Calu3 (cell line): Measurements from ENCODE around the gene CPNE6. TPM values are rescaled to one million over a fixed set of nuclear protein-coding genes. Genes with fewer than 3 reads are reported as not detected.

Source experiments
- BruUV-seq: library from RNA; stranded (reverse); fragments of 400-500 nt; replicated peaks from 2 replicates; lab custom pipeline; 2021; lab: Mats Ljungman, UMichigan
- CTCF ChIA-PET: fragments of 300-600 bp; sonication (Branson Sonifier 250); formaldehyde crosslinking; loops from one replicate; lab custom pipeline; 2022; ENCODE audit warnings: antibody characterized with exemption; lab: Charles Lee
- DNase-seq: peaks from one replicate; pipeline ENCODE4 v3.0.0; 2022
- H3K27ac Mint-ChIP-seq: one replicate; pipeline ENCODE4 v1.8.0; 2022; ENCODE audit warnings: mixed read lengths; ENCODE audit not compliant: unreplicated experiment
- H3K27me3 Mint-ChIP-seq: one replicate; pipeline ENCODE4 v1.8.0; 2022; ENCODE audit warnings: mixed read lengths; ENCODE audit not compliant: unreplicated experiment
- H3K36me3 Mint-ChIP-seq: one replicate; pipeline ENCODE4 v1.8.0; 2022; ENCODE audit warnings: mild to moderate bottlenecking, moderate library complexity, mixed read lengths; ENCODE audit not compliant: insufficient read depth, unreplicated experiment
- H3K4me1 Mint-ChIP-seq: one replicate; pipeline ENCODE4 v1.8.0; 2022; ENCODE audit warnings: mild to moderate bottlenecking, low read depth, mixed read lengths; ENCODE audit not compliant: unreplicated experiment
- H3K4me3 Mint-ChIP-seq: one replicate; pipeline ENCODE4 v1.8.0; 2022; ENCODE audit warnings: mild to moderate bottlenecking, low read depth, moderate library complexity, mixed read lengths; ENCODE audit not compliant: unreplicated experiment
- H3K9me3 Mint-ChIP-seq: one replicate; pipeline ENCODE4 v1.8.0; 2022; ENCODE audit warnings: low read depth, mixed read lengths; ENCODE audit not compliant: unreplicated experiment
- intact Hi-C: fragments of 100-400 bp; cut with micrococcal nuclease; formaldehyde crosslinking; loops from one replicate; pipeline ENCODE4 v1.10.0; 2022; ENCODE audit not compliant: unreplicated experiment
- total RNA-seq: library from RNA; stranded (reverse); gene quantifications from 2 replicates; pipeline ENCODE4 v1.2.3, GENCODE V29; 2022
- TF ChIP-seq, protein P1 (sequence below): fragments of 200-600 bp; IDR thresholded peaks from one replicate; pipeline ENCODE4 v1.8.0; 2022; ENCODE audit warnings: antibody characterized with exemption; ENCODE audit not compliant: unreplicated experiment

CPNE6 gene
- total RNA-seq, 1 experiment from 2014 or later = not detected

DNA sequence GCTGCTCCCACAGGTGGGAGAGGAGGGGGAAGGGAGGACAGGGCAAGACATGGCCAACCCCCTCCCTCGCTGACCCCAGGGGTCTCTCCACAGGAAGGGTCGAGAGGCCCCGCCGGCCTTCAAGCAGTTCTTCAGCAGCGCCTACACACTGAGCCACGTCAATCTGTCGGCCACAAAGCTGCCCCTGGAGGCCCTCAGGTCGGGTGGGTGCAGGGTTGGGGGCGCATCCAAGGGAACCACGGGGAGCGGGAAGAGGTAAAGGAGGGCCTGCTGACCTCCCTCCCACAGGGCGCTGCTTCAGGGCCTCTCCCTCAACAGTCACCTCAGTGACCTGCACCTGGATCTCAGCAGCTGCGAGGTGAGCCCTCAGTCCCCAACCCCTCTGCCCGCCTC lies 13.5 kb upstream of the CPNE6 start:
- intact Hi-C loops = loop anchor here (1.0 kb wide), 2 partner anchors 32 to 50 kb away; no protein-coding TSS in a partner anchor
- no TSS peak for BruUV-seq
- CTCF ChIA-PET = interaction anchor here (0.9 to 4.0 kb wide), 5 partner anchors 35 to 103 kb away, joined by 3 to 68 read pairs (median 12); partner anchors contain the start of genes DCAF11, IRF9, NRL and PCK2
- peaks cover 8% of the 10 kb centered on the region for H3K36me3 Mint-ChIP-seq
- H3K4me3 Mint-ChIP-seq = no peak overlapping the region
- no peak for DNase-seq
- peaks cover 68% of the 10 kb centered on the region for H3K27me3 Mint-ChIP-seq
- H3K4me1 Mint-ChIP-seq = peaks cover 8% of the 10 kb centered on the region
- H3K27ac Mint-ChIP-seq = no peak overlapping the region
- TF ChIP-seq, protein P1, sequence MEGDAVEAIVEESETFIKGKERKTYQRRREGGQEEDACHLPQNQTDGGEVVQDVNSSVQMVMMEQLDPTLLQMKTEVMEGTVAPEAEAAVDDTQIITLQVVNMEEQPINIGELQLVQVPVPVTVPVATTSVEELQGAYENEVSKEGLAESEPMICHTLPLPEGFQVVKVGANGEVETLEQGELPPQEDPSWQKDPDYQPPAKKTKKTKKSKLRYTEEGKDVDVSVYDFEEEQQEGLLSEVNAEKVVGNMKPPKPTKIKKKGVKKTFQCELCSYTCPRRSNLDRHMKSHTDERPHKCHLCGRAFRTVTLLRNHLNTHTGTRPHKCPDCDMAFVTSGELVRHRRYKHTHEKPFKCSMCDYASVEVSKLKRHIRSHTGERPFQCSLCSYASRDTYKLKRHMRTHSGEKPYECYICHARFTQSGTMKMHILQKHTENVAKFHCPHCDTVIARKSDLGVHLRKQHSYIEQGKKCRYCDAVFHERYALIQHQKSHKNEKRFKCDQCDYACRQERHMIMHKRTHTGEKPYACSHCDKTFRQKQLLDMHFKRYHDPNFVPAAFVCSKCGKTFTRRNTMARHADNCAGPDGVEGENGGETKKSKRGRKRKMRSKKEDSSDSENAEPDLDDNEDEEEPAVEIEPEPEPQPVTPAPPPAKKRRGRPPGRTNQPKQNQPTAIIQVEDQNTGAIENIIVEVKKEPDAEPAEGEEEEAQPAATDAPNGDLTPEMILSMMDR = no peak
- no peaks in the 10 kb centered on the region for H3K9me3 Mint-ChIP-seq

DNA sequence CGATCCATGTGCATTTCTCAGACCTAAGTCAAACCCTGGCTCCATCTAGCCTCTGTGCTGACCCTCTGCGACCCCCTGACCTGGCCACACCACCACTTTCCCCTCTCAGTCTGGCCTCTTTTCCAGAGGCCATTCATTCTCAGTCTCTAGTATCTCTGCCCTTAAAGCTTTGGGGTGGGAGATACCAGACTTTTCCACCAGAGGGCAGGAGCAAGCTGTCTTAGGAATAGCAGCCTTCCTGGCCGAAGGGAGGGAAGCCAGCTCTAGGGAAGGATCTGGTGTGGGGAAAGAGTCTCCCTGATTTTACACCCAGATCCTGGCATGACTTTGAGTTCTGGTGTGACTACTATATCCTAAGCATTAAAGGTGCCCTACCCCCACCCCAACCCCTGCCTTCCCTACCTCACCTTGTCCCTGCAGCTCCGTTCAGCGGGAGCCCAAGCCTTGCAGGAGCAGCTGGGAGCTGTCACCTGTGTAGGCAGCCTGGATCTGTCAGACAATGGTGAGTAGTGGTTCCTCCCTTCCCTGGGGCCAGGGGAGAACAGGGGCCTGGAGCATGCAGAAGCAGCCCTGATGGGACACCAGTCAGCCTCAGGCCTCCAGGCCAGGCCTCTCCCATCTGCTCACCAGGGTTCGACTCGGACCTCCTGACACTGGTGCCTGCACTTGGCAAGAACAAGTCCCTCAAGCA lies 13.0 kb upstream of the CPNE6 start:
- Mint-ChIP-seq H3K9me3 (no peaks in the 10 kb centered on the region), H3K27ac (no peak overlapping the region), H3K4me3 (no peak overlapping the region), H3K36me3 (peaks cover 5% of the 10 kb centered on the region), H3K4me1 (peaks cover 3% of the 10 kb centered on the region), H3K27me3 (peaks cover 68% of the 10 kb centered on the region)
- DNase-seq = peak; percentile 41
- no TSS peak for BruUV-seq
- CTCF ChIA-PET = interaction anchor here (0.9 to 4.0 kb wide), 5 partner anchors 34 to 103 kb away, joined by 3 to 68 read pairs (median 12); partner anchors contain the start of genes DCAF11, IRF9, NRL and PCK2
- TF ChIP-seq, protein P1 = peak; percentile 22
- intact Hi-C loops = loop anchor here (1.0 kb wide), 2 partner anchors 32 to 50 kb away; no protein-coding TSS in a partner anchor

DNA sequence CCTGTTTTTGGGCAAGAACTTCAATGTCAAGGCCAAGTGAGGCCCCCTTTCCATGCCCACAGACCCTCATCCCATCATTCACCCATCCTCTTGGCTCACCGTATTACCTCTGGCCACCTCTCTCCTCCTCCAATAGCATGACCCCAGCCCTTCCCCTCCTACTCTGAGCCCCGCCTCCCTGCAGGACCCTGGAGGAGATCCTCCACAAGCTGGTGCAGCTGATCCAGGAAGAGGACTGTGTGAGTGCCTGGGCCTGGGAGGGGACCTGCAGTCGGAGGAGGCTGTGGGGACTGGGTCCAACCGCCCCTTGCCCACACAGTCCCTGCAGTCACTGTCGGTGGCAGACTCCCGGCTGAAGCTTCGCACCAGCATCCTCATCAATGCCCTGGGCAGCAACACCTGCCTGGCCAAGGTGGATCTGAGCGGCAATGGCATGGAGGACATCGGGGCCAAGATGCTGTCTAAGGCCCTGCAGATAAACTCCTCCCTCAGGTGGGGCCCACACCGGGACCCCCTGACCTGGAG lies 12.3 kb upstream of the CPNE6 start:
- H3K9me3 Mint-ChIP-seq = no peaks in the 10 kb centered on the region
- DNase-seq = no peak
- intact Hi-C loops = loop anchor here (1.0 kb wide), 2 partner anchors 31 to 49 kb away; no protein-coding TSS in a partner anchor
- CTCF ChIA-PET = interaction anchor here (0.9 to 4.0 kb wide), 5 partner anchors 33 to 102 kb away, joined by 3 to 68 read pairs (median 12); partner anchors contain the start of genes DCAF11, IRF9, NRL and PCK2
- TF ChIP-seq, protein P1 = no peak
- no peak overlapping the region for H3K4me3 Mint-ChIP-seq
- peak overlapping the region; percentile 62 for H3K27ac Mint-ChIP-seq
- no peaks in the 10 kb centered on the region for H3K4me1 Mint-ChIP-seq
- BruUV-seq = no TSS peak
- H3K27me3 Mint-ChIP-seq = peaks cover 67% of the 10 kb centered on the region
- no peaks in the 10 kb centered on the region for H3K36me3 Mint-ChIP-seq

DNA sequence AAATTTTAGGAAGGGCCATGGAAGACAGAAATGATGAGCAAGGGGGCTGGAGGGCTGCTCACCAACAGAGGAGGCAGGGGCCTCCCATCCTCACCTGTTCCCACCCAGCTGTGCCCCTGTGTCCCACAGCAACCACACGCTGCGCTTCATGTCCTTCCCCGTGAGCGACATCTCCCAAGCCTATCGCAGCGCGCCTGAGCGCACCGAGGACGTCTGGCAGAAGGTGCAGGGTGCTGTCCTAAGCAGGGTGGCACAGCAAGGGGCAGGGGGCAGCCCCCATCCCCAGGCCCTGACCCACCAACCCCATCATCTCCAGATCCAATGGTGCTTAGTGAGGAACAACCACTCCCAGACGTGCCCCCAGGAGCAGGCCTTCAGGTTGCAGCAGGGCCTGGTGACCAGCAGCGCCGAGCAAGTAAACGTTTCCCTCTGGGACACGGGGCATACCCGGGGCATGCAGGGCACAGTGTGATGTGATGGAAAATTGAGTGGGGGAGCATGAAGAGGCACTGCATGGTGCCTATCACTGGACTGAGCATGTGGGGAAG lies 11.4 kb upstream of the CPNE6 start:
- intact Hi-C loops = no loop called here
- no peak overlapping the region for H3K4me3 Mint-ChIP-seq
- H3K9me3 Mint-ChIP-seq = no peaks in the 10 kb centered on the region
- no peak overlapping the region for H3K27ac Mint-ChIP-seq
- DNase-seq = no peak
- CTCF ChIA-PET = no interaction called here
- H3K4me1 Mint-ChIP-seq = no peaks in the 10 kb centered on the region
- TF ChIP-seq, protein P1 = no peak
- H3K27me3 Mint-ChIP-seq = peaks cover 67% of the 10 kb centered on the region
- no peaks in the 10 kb centered on the region for H3K36me3 Mint-ChIP-seq
- BruUV-seq = no TSS peak
